Measurements from ENCODE around the gene ABI3BP. TPM values are rescaled to one million over a fixed set of nuclear protein-coding genes. Genes with fewer than 3 reads are reported as not detected.

Gene ABI3BP
- total RNA-seq, 5 donors from 2014 or later (not counting 1 experiment from before 2014, with no cell fraction given) = 0.18 to 0.66 (median 0.43) TPM; not detected in 2

DNA sequence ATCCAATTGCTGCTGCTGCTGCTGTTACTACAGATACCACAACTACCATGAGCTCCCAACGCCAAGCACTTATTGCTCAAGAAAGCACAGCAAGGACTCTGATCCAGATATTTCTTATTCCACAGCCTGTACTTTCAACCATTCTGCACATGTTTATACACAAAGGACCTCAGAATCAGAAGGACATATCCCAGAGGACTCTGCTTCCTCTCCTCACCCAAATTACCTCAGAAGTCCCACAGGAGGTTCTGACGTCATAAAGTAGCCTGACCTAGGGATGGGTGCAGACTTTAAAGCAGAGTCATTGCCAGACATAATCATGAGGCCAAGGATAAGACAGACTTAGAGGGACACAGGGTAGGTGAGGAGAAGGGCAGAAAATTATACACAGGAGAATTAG lies 115.9 kb downstream of the ABI3BP start:
- POLR2A ChIA-PET = no interaction called here
- no peak overlapping the region for H3K27ac ChIP-seq (ENCODE audit: low read length)
- no peak overlapping the region for H3K27ac Mint-ChIP-seq
- H3K4me3 Mint-ChIP-seq = no peak overlapping the region
- H3K36me3 Mint-ChIP-seq = no peaks in the 10 kb centered on the region
- H3K27me3 ChIP-seq (replicated peaks in 1 of 2; ENCODE audit: control insufficient read depth in 2 of 2, extremely low read depth in 1 of 2, insufficient read depth in 2 of 2, low read length in 1 of 2) = no peaks in the 10 kb centered on the region
- H3K4me1 Mint-ChIP-seq = no peaks in the 10 kb centered on the region
- no peak for DNase-seq
- no peaks in the 10 kb centered on the region for H3K9me3 Mint-ChIP-seq
- no peaks in the 10 kb centered on the region for H3K9me3 ChIP-seq
- WGBS (ENCODE audit: insufficient coverage) = no CpG with 5 or more reads among the region's 2 CpGs
- H3K36me3 ChIP-seq (ENCODE audit: control insufficient read depth in 2 of 2, extremely low read depth in 1 of 2, insufficient read depth in 1 of 2, low read length in 1 of 2) = no peaks in the 10 kb centered on the region
- H3K27me3 Mint-ChIP-seq = peaks cover 6 to 14% of the 10 kb centered on the region in 2 donors
- no peak for ATAC-seq (replicated peaks in 1 of 4)
- CTCF ChIA-PET = interaction anchor here in 1 of 2 donors (0.5 kb wide), 1 partner anchor 80 kb away, joined by 5 read pairs; no protein-coding TSS in a partner anchor
- no peak overlapping the region for H3K4me3 ChIP-seq (ENCODE audit: control insufficient read depth in 1 of 2, extremely low read depth in 1 of 2, low read length in 1 of 2)
- no peaks in the 10 kb centered on the region for H3K4me1 ChIP-seq (ENCODE audit: control insufficient read depth in 1 of 2, extremely low read depth in 1 of 2, insufficient read depth in 2 of 2, low read length in 2 of 2)

DNA sequence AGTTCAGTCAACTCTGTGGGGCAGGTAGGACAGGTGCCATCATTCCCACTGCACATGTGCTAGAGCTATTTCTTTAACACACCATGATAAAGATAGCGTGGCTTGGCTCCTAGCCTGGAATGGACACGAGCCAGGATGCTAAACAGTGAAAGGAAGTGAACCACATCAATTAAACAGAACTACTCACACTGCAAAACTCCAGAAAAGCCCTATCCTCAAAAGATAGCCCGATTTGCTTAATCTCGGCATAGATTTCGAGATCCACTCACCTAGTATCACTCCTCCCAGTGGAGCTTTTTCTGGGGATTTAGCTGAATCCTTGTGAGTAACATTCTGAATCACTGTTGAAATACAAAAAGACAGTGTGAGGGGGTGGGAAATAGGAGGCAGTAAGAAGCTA lies 118.0 kb downstream of the ABI3BP start:
- Histone ChIP-seq H3K4me1 (ENCODE audit: control insufficient read depth in 1 of 2, extremely low read depth in 1 of 2, insufficient read depth in 2 of 2, low read length in 2 of 2) (no peaks in the 10 kb centered on the region), H3K27ac (ENCODE audit: low read length) (no peak overlapping the region), H3K27me3 (replicated peaks in 1 of 2; ENCODE audit: control insufficient read depth in 2 of 2, extremely low read depth in 1 of 2, insufficient read depth in 2 of 2, low read length in 1 of 2) (no peaks in the 10 kb centered on the region), H3K36me3 (ENCODE audit: control insufficient read depth in 2 of 2, extremely low read depth in 1 of 2, insufficient read depth in 1 of 2, low read length in 1 of 2) (no peaks in the 10 kb centered on the region), H3K9me3 (no peaks in the 10 kb centered on the region), H3K4me3 (ENCODE audit: control insufficient read depth in 1 of 2, extremely low read depth in 1 of 2, low read length in 1 of 2) (no peak overlapping the region)
- Mint-ChIP-seq H3K27me3 (peaks cover 8 to 20% of the 10 kb centered on the region in 2 donors), H3K36me3 (no peaks in the 10 kb centered on the region), H3K27ac (no peak overlapping the region), H3K9me3 (no peaks in the 10 kb centered on the region), H3K4me3 (no peak overlapping the region), H3K4me1 (no peaks in the 10 kb centered on the region)
- 6% methylated on average over 2 of the region's 5 CpGs for WGBS (ENCODE audit: insufficient coverage)
- POLR2A ChIA-PET = interaction anchor here in 1 of 2 donors (0.6 kb wide), 1 partner anchor 64 kb away, joined by 3 read pairs; no protein-coding TSS in a partner anchor
- DNase-seq = no peak
- CTCF ChIA-PET = no interaction called here
- ATAC-seq (replicated peaks in 1 of 4) = no peak

- Histone ChIP-seq H3K27ac (ENCODE audit: low read length) (no peak overlapping the region), H3K9me3 (no peaks in the 10 kb centered on the region), H3K4me1 (ENCODE audit: control insufficient read depth in 1 of 2, extremely low read depth in 1 of 2, insufficient read depth in 2 of 2, low read length in 2 of 2) (no peaks in the 10 kb centered on the region), H3K4me3 (ENCODE audit: control insufficient read depth in 1 of 2, extremely low read depth in 1 of 2, low read length in 1 of 2) (no peak overlapping the region), H3K36me3 (ENCODE audit: control insufficient read depth in 2 of 2, extremely low read depth in 1 of 2, insufficient read depth in 1 of 2, low read length in 1 of 2) (no peaks in the 10 kb centered on the region), H3K27me3 (replicated peaks in 1 of 2; ENCODE audit: control insufficient read depth in 2 of 2, extremely low read depth in 1 of 2, insufficient read depth in 2 of 2, low read length in 1 of 2) (no peaks in the 10 kb centered on the region)
- no peaks in the 10 kb centered on the region for H3K4me1 Mint-ChIP-seq
- DNase-seq (no peak), ATAC-seq (replicated peaks in 1 of 4) (no peak)
- H3K4me3 Mint-ChIP-seq = no peak overlapping the region
- WGBS (ENCODE audit: insufficient coverage) = no CpG with 5 or more reads among the region's 3 CpGs
- CTCF ChIA-PET = no interaction called here
- H3K9me3 Mint-ChIP-seq = no peaks in the 10 kb centered on the region
- H3K36me3 Mint-ChIP-seq = no peaks in the 10 kb centered on the region
- POLR2A ChIA-PET = no interaction called here
- H3K27me3 Mint-ChIP-seq = peaks cover 17 to 18% of the 10 kb centered on the region in 2 donors
- no peak overlapping the region for H3K27ac Mint-ChIP-seq
These were observed 119.6 kb downstream of the ABI3BP start for GRCh38 chr3:100873611-100874010.

- no CpG with 5 or more reads among the region's 3 CpGs for WGBS (ENCODE audit: insufficient coverage)
- H3K4me1 Mint-ChIP-seq = no peaks in the 10 kb centered on the region
- H3K4me3 Mint-ChIP-seq = no peak overlapping the region
- Histone ChIP-seq H3K9me3 (no peaks in the 10 kb centered on the region), H3K4me3 (ENCODE audit: control insufficient read depth in 1 of 2, extremely low read depth in 1 of 2, low read length in 1 of 2) (no peak overlapping the region), H3K4me1 (ENCODE audit: control insufficient read depth in 1 of 2, extremely low read depth in 1 of 2, insufficient read depth in 2 of 2, low read length in 2 of 2) (no peaks in the 10 kb centered on the region), H3K36me3 (ENCODE audit: control insufficient read depth in 2 of 2, extremely low read depth in 1 of 2, insufficient read depth in 1 of 2, low read length in 1 of 2) (no peaks in the 10 kb centered on the region), H3K27ac (ENCODE audit: low read length) (no peak overlapping the region), H3K27me3 (replicated peaks in 1 of 2; ENCODE audit: control insufficient read depth in 2 of 2, extremely low read depth in 1 of 2, insufficient read depth in 2 of 2, low read length in 1 of 2) (no peaks in the 10 kb centered on the region)
- DNase-seq (no peak), ATAC-seq (replicated peaks in 1 of 4) (no peak)
- H3K9me3 Mint-ChIP-seq = no peaks in the 10 kb centered on the region
- POLR2A ChIA-PET = no interaction called here
- CTCF ChIA-PET = no interaction called here
- H3K36me3 Mint-ChIP-seq = no peaks in the 10 kb centered on the region
- H3K27me3 Mint-ChIP-seq = peaks cover 17 to 32% of the 10 kb centered on the region in 2 donors
- H3K27ac Mint-ChIP-seq = no peak overlapping the region
These were observed 121.9 kb downstream of the ABI3BP start for GRCh38 chr3:100871306-100871705.

DNA sequence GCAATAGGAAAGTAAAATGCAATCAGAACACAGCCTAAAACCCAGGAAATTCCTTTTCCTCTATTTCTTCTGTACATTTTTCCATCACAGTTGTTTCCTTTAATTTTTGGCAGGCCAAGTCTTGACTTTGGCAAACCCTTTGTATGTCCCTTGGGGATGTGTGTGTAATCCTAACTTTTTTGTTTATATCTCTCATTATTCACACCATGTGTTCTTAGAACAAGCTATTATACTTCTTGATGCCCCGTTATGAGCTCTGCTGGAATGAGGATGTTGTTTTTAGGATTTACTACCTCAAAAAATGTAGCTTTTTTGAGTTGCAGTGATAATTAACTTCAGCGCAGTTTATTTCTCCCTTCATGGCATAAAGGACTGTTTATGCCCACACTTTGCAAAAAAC lies 123.4 kb downstream of the ABI3BP start:
- no peak overlapping the region for H3K27ac ChIP-seq (ENCODE audit: low read length)
- Mint-ChIP-seq H3K36me3 (no peaks in the 10 kb centered on the region), H3K9me3 (no peaks in the 10 kb centered on the region), H3K4me3 (no peak overlapping the region), H3K4me1 (no peaks in the 10 kb centered on the region), H3K27me3 (peaks cover 17 to 31% of the 10 kb centered on the region in 2 donors), H3K27ac (no peak overlapping the region)
- no peaks in the 10 kb centered on the region for H3K4me1 ChIP-seq (ENCODE audit: control insufficient read depth in 1 of 2, extremely low read depth in 1 of 2, insufficient read depth in 2 of 2, low read length in 2 of 2)
- no peaks in the 10 kb centered on the region for H3K9me3 ChIP-seq
- ChIA-PET CTCF (interaction anchor here in 1 of 2 donors (0.6 to 0.7 kb wide), 2 partner anchors 37 to 222 kb away, joined by 3 to 13 read pairs; no protein-coding TSS in a partner anchor), POLR2A (no interaction called here)
- no peak overlapping the region for H3K4me3 ChIP-seq (ENCODE audit: control insufficient read depth in 1 of 2, extremely low read depth in 1 of 2, low read length in 1 of 2)
- no CpG with 5 or more reads among the region's 2 CpGs for WGBS (ENCODE audit: insufficient coverage)
- no peaks in the 10 kb centered on the region for H3K27me3 ChIP-seq (replicated peaks in 1 of 2; ENCODE audit: control insufficient read depth in 2 of 2, extremely low read depth in 1 of 2, insufficient read depth in 2 of 2, low read length in 1 of 2)
- no peak for DNase-seq
- H3K36me3 ChIP-seq (ENCODE audit: control insufficient read depth in 2 of 2, extremely low read depth in 1 of 2, insufficient read depth in 1 of 2, low read length in 1 of 2) = no peaks in the 10 kb centered on the region
- no peak for ATAC-seq (replicated peaks in 1 of 4)

DNA sequence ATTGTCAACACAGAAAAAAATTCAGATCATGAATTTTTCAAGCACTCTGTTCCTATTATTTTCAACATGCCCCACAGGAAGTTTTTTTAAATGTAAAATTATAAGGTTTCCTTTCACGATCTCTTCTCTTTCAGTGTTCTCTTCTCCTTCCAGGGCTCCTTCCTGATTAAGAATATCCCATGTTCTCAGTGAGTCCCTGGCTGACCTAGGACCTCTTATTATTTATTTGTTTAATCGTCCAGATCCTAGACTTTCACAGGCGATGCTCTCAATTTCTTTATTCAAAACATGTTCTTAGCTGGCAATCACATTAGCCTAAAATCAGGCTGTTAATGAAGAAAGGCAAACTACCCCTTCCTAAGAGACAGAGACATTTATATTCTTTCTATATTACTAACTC lies 124.3 kb downstream of the ABI3BP start:
- no peak for DNase-seq
- H3K4me1 ChIP-seq (ENCODE audit: control insufficient read depth in 1 of 2, extremely low read depth in 1 of 2, insufficient read depth in 2 of 2, low read length in 2 of 2) = no peaks in the 10 kb centered on the region
- no peak overlapping the region for H3K27ac ChIP-seq (ENCODE audit: low read length)
- no peak overlapping the region for H3K27ac Mint-ChIP-seq
- peaks cover 17 to 29% of the 10 kb centered on the region in 2 donors for H3K27me3 Mint-ChIP-seq
- CTCF ChIA-PET = interaction anchor here in 1 of 2 donors (0.7 kb wide), 1 partner anchor 38 kb away, joined by 13 read pairs; no protein-coding TSS in a partner anchor
- no peak overlapping the region for H3K4me3 Mint-ChIP-seq
- no CpG with 5 or more reads among the region's 3 CpGs for WGBS (ENCODE audit: insufficient coverage)
- H3K4me3 ChIP-seq (ENCODE audit: control insufficient read depth in 1 of 2, extremely low read depth in 1 of 2, low read length in 1 of 2) = no peak overlapping the region
- POLR2A ChIA-PET = no interaction called here
- H3K36me3 Mint-ChIP-seq = no peaks in the 10 kb centered on the region
- H3K27me3 ChIP-seq (replicated peaks in 1 of 2; ENCODE audit: control insufficient read depth in 2 of 2, extremely low read depth in 1 of 2, insufficient read depth in 2 of 2, low read length in 1 of 2) = no peaks in the 10 kb centered on the region
- H3K9me3 Mint-ChIP-seq = no peaks in the 10 kb centered on the region
- no peaks in the 10 kb centered on the region for H3K36me3 ChIP-seq (ENCODE audit: control insufficient read depth in 2 of 2, extremely low read depth in 1 of 2, insufficient read depth in 1 of 2, low read length in 1 of 2)
- H3K4me1 Mint-ChIP-seq = no peaks in the 10 kb centered on the region
- no peaks in the 10 kb centered on the region for H3K9me3 ChIP-seq
- ATAC-seq (replicated peaks in 1 of 4) = no peak

GRCh38 chr3:100868096-100868495 lies 125.1 kb downstream of the ABI3BP start:
- Histone ChIP-seq H3K4me3 (ENCODE audit: control insufficient read depth in 1 of 2, extremely low read depth in 1 of 2, low read length in 1 of 2) (no peak overlapping the region), H3K36me3 (ENCODE audit: control insufficient read depth in 2 of 2, extremely low read depth in 1 of 2, insufficient read depth in 1 of 2, low read length in 1 of 2) (no peaks in the 10 kb centered on the region), H3K4me1 (ENCODE audit: control insufficient read depth in 1 of 2, extremely low read depth in 1 of 2, insufficient read depth in 2 of 2, low read length in 2 of 2) (no peaks in the 10 kb centered on the region), H3K9me3 (no peaks in the 10 kb centered on the region), H3K27ac (ENCODE audit: low read length) (no peak overlapping the region), H3K27me3 (replicated peaks in 1 of 2; ENCODE audit: control insufficient read depth in 2 of 2, extremely low read depth in 1 of 2, insufficient read depth in 2 of 2, low read length in 1 of 2) (no peaks in the 10 kb centered on the region)
- no peak overlapping the region for H3K27ac Mint-ChIP-seq
- ATAC-seq (replicated peaks in 1 of 4) (no peak), DNase-seq (no peak)
- no CpG with 5 or more reads among the region's 1 CpG for WGBS (ENCODE audit: insufficient coverage)
- ChIA-PET POLR2A (no interaction called here), CTCF (no interaction called here)
- H3K27me3 Mint-ChIP-seq = peaks cover 17 to 29% of the 10 kb centered on the region in 2 donors
- H3K4me3 Mint-ChIP-seq = no peak overlapping the region
- H3K9me3 Mint-ChIP-seq = no peaks in the 10 kb centered on the region
- no peaks in the 10 kb centered on the region for H3K4me1 Mint-ChIP-seq
- H3K36me3 Mint-ChIP-seq = no peaks in the 10 kb centered on the region
